GM19463 (cell line): Measurements from ENCODE around the gene GABBR1.

Source experiments
- ATAC-seq: cut with Tn5 transposase; IDR thresholded peaks from one replicate; pipeline ENCODE4 v1.9.1; 2021; ENCODE audit warnings: mild to moderate bottlenecking, moderate library complexity; ENCODE audit not compliant: unreplicated experiment

The GABBR1 gene

GRCh38 chr6:29625337-29625930 lies 7.5 kb downstream of the GABBR1 start:
- no peak for ATAC-seq

- ATAC-seq = no peak
Observed at GRCh38 chr6:29624520-29624961, 8.4 kb downstream of the GABBR1 start.

GRCh38 chr6:29620630-29621029 lies 12.4 kb downstream of the GABBR1 start:
- no peak for ATAC-seq

- no peak for ATAC-seq
Observed at GRCh38 chr6:29619578-29620160, 13.3 kb downstream of the GABBR1 start.

GRCh38 chr6:29617782-29618554 lies 15.0 kb downstream of the GABBR1 start:
- ATAC-seq = no peak

- no peak for ATAC-seq
Observed at GRCh38 chr6:29611426-29611825, 21.6 kb downstream of the GABBR1 start.

GRCh38 chr6:29610540-29610939 lies 22.4 kb downstream of the GABBR1 start:
- ATAC-seq = no peak

- ATAC-seq = no peak
Observed at GRCh38 chr6:29608131-29608530, 24.9 kb downstream of the GABBR1 start.

- ATAC-seq = no peak
Observed at GRCh38 chr6:29603930-29604329, 29.1 kb downstream of the GABBR1 start.

GRCh38 chr6:29603456-29603855 lies 29.5 kb downstream of the GABBR1 start:
- ATAC-seq = no peak

GRCh38 chr6:29602564-29603361 lies 30.2 kb downstream of the GABBR1 start:
- ATAC-seq = no peak

GRCh38 chr6:29598172-29598747 lies 34.7 kb downstream of the GABBR1 start:
- no peak for ATAC-seq

GRCh38 chr6:29597184-29597583 lies 35.8 kb downstream of the GABBR1 start:
- no peak for ATAC-seq

GRCh38 chr6:29596381-29596900 lies 36.5 kb downstream of the GABBR1 start:
- no peak for ATAC-seq

GRCh38 chr6:29593199-29593855 lies 39.7 kb downstream of the GABBR1 start:
- no peak for ATAC-seq

- no peak for ATAC-seq
Observed at GRCh38 chr6:29591677-29592076, 41.3 kb downstream of the GABBR1 start.

GRCh38 chr6:29590218-29590808 lies 42.7 kb downstream of the GABBR1 start:
- no peak for ATAC-seq

GRCh38 chr6:29589423-29590048 lies 43.4 kb downstream of the GABBR1 start:
- no peak for ATAC-seq

- no peak for ATAC-seq
Observed at GRCh38 chr6:29584821-29585220, 48.2 kb downstream of the GABBR1 start, which contains the start of gene OR2H2. OR2H2 (plus strand) TSS chr6:29585121; CDS start chr6:29587945, 2,824 bp downstream.
